ENCODE results near the gene F2R. TPM values are rescaled to one million over a fixed set of nuclear protein-coding genes. Genes with fewer than 3 reads are reported as not detected.

Gene F2R
- total and polyA plus RNA-seq, 9 of the 15 experiments (the other 6 are each of a cell fraction or from before 2014, with no cell fraction given), result 4.0 to 34.7 (median 15.1) TPM

DNA sequence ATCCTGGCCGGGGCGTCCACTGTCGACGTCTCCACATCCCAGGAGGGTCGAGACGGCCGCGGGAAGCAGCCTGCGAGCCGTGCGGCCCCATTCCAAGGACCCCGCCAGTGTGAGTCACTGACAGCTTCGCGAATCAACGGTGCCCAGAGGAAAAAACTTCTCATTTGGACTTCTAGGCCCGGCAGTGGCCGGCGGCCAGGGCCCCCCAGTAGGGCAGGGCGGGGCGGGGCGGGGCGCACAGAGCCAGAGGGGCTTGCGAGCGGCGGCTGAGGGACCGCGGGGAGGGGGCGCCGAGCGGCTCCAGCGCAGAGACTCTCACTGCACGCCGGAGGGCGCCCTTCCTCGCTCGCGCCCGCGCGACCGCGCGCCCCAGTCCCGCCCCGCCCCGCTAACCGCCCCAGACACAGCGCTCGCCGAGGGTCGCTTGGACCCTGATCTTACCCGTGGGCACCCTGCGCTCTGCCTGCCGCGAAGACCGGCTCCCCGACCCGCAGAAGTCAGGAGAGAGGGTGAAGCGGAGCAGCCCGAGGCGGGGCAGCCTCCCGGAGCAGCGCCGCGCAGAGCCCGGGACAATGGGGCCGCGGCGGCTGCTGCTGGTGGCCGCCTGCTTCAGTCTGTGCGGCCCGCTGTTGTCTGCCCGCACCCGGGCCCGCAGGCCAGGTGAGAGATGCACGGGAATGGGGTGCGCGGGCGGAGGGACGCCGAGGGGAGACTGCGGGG, at the start of gene F2R (continued):
- TF ChIP-seq, protein P1, sequence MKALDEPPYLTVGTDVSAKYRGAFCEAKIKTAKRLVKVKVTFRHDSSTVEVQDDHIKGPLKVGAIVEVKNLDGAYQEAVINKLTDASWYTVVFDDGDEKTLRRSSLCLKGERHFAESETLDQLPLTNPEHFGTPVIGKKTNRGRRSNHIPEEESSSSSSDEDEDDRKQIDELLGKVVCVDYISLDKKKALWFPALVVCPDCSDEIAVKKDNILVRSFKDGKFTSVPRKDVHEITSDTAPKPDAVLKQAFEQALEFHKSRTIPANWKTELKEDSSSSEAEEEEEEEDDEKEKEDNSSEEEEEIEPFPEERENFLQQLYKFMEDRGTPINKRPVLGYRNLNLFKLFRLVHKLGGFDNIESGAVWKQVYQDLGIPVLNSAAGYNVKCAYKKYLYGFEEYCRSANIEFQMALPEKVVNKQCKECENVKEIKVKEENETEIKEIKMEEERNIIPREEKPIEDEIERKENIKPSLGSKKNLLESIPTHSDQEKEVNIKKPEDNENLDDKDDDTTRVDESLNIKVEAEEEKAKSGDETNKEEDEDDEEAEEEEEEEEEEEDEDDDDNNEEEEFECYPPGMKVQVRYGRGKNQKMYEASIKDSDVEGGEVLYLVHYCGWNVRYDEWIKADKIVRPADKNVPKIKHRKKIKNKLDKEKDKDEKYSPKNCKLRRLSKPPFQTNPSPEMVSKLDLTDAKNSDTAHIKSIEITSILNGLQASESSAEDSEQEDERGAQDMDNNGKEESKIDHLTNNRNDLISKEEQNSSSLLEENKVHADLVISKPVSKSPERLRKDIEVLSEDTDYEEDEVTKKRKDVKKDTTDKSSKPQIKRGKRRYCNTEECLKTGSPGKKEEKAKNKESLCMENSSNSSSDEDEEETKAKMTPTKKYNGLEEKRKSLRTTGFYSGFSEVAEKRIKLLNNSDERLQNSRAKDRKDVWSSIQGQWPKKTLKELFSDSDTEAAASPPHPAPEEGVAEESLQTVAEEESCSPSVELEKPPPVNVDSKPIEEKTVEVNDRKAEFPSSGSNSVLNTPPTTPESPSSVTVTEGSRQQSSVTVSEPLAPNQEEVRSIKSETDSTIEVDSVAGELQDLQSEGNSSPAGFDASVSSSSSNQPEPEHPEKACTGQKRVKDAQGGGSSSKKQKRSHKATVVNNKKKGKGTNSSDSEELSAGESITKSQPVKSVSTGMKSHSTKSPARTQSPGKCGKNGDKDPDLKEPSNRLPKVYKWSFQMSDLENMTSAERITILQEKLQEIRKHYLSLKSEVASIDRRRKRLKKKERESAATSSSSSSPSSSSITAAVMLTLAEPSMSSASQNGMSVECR (CRISPR knock-in tag; IDR thresholded peaks at IDR 0.05), result peak; percentile 57; the same call in 1 of the 2 replicates
- no peak for TF ChIP-seq CEBPG (CRISPR knock-in tag; IDR thresholded peaks at IDR 0.05)
- TF ChIP-seq CEBPG (tag; conservative IDR thresholded peaks at IDR 0.05 in 1 of 2, IDR thresholded peaks at IDR 0.05 in 1 of 2), result no peak
- no peak for TF ChIP-seq ZNF436 (CRISPR knock-in tag; IDR thresholded peaks at IDR 0.05)
- TF ChIP-seq, protein P2, sequence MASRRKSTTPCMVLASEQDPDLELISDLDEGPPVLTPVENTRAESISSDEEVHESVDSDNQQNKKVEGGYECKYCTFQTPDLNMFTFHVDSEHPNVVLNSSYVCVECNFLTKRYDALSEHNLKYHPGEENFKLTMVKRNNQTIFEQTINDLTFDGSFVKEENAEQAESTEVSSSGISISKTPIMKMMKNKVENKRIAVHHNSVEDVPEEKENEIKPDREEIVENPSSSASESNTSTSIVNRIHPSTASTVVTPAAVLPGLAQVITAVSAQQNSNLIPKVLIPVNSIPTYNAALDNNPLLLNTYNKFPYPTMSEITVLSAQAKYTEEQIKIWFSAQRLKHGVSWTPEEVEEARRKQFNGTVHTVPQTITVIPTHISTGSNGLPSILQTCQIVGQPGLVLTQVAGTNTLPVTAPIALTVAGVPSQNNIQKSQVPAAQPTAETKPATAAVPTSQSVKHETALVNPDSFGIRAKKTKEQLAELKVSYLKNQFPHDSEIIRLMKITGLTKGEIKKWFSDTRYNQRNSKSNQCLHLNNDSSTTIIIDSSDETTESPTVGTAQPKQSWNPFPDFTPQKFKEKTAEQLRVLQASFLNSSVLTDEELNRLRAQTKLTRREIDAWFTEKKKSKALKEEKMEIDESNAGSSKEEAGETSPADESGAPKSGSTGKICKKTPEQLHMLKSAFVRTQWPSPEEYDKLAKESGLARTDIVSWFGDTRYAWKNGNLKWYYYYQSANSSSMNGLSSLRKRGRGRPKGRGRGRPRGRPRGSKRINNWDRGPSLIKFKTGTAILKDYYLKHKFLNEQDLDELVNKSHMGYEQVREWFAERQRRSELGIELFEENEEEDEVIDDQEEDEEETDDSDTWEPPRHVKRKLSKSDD (conservative IDR thresholded peaks at IDR 0.05; ENCODE audit: low read length), result no peak
- TF ChIP-seq, protein P3, sequence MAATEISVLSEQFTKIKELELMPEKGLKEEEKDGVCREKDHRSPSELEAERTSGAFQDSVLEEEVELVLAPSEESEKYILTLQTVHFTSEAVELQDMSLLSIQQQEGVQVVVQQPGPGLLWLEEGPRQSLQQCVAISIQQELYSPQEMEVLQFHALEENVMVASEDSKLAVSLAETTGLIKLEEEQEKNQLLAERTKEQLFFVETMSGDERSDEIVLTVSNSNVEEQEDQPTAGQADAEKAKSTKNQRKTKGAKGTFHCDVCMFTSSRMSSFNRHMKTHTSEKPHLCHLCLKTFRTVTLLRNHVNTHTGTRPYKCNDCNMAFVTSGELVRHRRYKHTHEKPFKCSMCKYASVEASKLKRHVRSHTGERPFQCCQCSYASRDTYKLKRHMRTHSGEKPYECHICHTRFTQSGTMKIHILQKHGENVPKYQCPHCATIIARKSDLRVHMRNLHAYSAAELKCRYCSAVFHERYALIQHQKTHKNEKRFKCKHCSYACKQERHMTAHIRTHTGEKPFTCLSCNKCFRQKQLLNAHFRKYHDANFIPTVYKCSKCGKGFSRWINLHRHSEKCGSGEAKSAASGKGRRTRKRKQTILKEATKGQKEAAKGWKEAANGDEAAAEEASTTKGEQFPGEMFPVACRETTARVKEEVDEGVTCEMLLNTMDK (IDR thresholded peaks at IDR 0.05; ENCODE audit: borderline replicate concordance, insufficient read depth, low read depth, low read length, poor library complexity, severe bottlenecking), result peak; percentile 94
- TF ChIP-seq NR4A1 (CRISPR knock-in tag; IDR thresholded peaks at IDR 0.05), result no peak
- no peak for TF ChIP-seq NR4A1 (tag; IDR thresholded peaks at IDR 0.05)
- TF ChIP-seq BCL6 (CRISPR knock-in tag; IDR thresholded peaks at IDR 0.05), result no peak
- TF ChIP-seq, protein P4, sequence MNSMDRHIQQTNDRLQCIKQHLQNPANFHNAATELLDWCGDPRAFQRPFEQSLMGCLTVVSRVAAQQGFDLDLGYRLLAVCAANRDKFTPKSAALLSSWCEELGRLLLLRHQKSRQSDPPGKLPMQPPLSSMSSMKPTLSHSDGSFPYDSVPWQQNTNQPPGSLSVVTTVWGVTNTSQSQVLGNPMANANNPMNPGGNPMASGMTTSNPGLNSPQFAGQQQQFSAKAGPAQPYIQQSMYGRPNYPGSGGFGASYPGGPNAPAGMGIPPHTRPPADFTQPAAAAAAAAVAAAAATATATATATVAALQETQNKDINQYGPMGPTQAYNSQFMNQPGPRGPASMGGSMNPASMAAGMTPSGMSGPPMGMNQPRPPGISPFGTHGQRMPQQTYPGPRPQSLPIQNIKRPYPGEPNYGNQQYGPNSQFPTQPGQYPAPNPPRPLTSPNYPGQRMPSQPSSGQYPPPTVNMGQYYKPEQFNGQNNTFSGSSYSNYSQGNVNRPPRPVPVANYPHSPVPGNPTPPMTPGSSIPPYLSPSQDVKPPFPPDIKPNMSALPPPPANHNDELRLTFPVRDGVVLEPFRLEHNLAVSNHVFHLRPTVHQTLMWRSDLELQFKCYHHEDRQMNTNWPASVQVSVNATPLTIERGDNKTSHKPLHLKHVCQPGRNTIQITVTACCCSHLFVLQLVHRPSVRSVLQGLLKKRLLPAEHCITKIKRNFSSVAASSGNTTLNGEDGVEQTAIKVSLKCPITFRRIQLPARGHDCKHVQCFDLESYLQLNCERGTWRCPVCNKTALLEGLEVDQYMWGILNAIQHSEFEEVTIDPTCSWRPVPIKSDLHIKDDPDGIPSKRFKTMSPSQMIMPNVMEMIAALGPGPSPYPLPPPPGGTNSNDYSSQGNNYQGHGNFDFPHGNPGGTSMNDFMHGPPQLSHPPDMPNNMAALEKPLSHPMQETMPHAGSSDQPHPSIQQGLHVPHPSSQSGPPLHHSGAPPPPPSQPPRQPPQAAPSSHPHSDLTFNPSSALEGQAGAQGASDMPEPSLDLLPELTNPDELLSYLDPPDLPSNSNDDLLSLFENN (IDR thresholded peaks at IDR 0.05; ENCODE audit: low read depth in 2 of 2, low read length in 2 of 2), result no peak
- TF ChIP-seq PHF21A (IDR thresholded peaks at IDR 0.05; ENCODE audit: borderline replicate concordance, low read depth), result no peak
- TF ChIP-seq ETS2 (tag; IDR thresholded peaks at IDR 0.05; ENCODE audit: borderline replicate concordance, poor library complexity, severe bottlenecking), result no peak
- TF ChIP-seq ZFX (CRISPR knock-in tag; IDR thresholded peaks at IDR 0.05), result peak; percentile 89
- TF ChIP-seq ZNF384 (IDR thresholded peaks at IDR 0.05; ENCODE audit: low read depth, low read length), result no peak
